H9 (cell line): ENCODE data around the gene LRSAM1. TPM values are rescaled to one million over a fixed set of nuclear protein-coding genes. Genes with fewer than 3 reads are reported as not detected.

Experiments
- DNase-seq: peaks from one replicate; pipeline ENCODE4 v3.0.0-alpha.2; 2017
- H2AFZ ChIP-seq: one replicate; pipeline ENCODE4 v1.6.1; 2013; ENCODE audit warnings: mild to moderate bottlenecking, low read length, control low read depth, moderate library complexity
- H2AK5ac ChIP-seq: 2 replicates; pipeline ENCODE4 v1.6.1; 2013; ENCODE audit warnings: low read length, control low read depth, mixed read lengths; ENCODE audit not compliant: insufficient read length
- H2BK120ac ChIP-seq: one replicate; pipeline ENCODE4 v1.6.1; 2013; ENCODE audit warnings: low read depth, mild to moderate bottlenecking, low read length, control low read depth, inconsistent platforms; ENCODE audit not compliant: poor library complexity, severe bottlenecking
- H2BK12ac ChIP-seq: 2 replicates; pipeline ENCODE4 v1.6.1; 2013; ENCODE audit warnings: low read length, control low read depth, mixed read lengths, low read depth; ENCODE audit not compliant: insufficient read length
- H2BK15ac ChIP-seq: 2 replicates; pipeline ENCODE4 v1.6.1; 2013; ENCODE audit warnings: low read depth, low read length, control low read depth
- H2BK20ac ChIP-seq: one replicate; pipeline ENCODE4 v1.6.1; 2013; ENCODE audit warnings: low read depth, mild to moderate bottlenecking, low read length, control low read depth, inconsistent platforms; ENCODE audit not compliant: poor library complexity, severe bottlenecking
- H2BK5ac ChIP-seq: 2 replicates; pipeline ENCODE4 v1.6.1; 2013; ENCODE audit warnings: low read length, control low read depth, mixed read lengths; ENCODE audit not compliant: insufficient read length
- H3K14ac ChIP-seq: 2 replicates; pipeline ENCODE4 v1.6.1; 2013; ENCODE audit warnings: low read length, control low read depth; ENCODE audit not compliant: insufficient read depth
- H3K18ac ChIP-seq: 2 replicates; pipeline ENCODE4 v1.6.1; 2013; ENCODE audit warnings: low read depth, mild to moderate bottlenecking, mixed read lengths, low read length, control low read depth; ENCODE audit not compliant: insufficient read length
- H3K23ac ChIP-seq: 2 replicates; pipeline ENCODE4 v1.6.1; 2013; ENCODE audit warnings: low read length, control low read depth, mixed read lengths, low read depth; ENCODE audit not compliant: insufficient read length
- H3K23me2 ChIP-seq: 2 replicates; pipeline ENCODE4 v1.6.1; 2013; ENCODE audit warnings: low read depth, mild to moderate bottlenecking, mixed read lengths, low read length, control low read depth; ENCODE audit not compliant: insufficient read length, poor library complexity, severe bottlenecking
- H3K27ac ChIP-seq: 2 replicates; pipeline ENCODE4 v1.5.1; 2013; ENCODE audit warnings: low read length, control low read depth, mixed read lengths, low read depth; ENCODE audit not compliant: insufficient read length
- H3K27me3 ChIP-seq: 2 replicates; pipeline ENCODE4 v1.6.1; 2013; ENCODE audit warnings: low read length, control low read depth, inconsistent platforms; ENCODE audit not compliant: insufficient read depth
- H3K4ac ChIP-seq: 2 replicates; pipeline ENCODE4 v1.6.1; 2013; ENCODE audit warnings: low read depth, mild to moderate bottlenecking, control low read depth, inconsistent platforms, low read length, moderate library complexity
- H3K4me1 ChIP-seq: 2 replicates; pipeline ENCODE4 v1.6.1; 2013; ENCODE audit warnings: low read length, control low read depth, inconsistent platforms; ENCODE audit not compliant: insufficient read depth
- H3K4me2 ChIP-seq: 2 replicates; pipeline ENCODE4 v1.6.1; 2013; ENCODE audit warnings: low read length, control low read depth, mixed read lengths; ENCODE audit not compliant: insufficient read length, insufficient read depth
- H3K56ac ChIP-seq: 2 replicates; pipeline ENCODE4 v1.6.1; 2013; ENCODE audit warnings: low read depth, mild to moderate bottlenecking, mixed read lengths, low read length, control low read depth; ENCODE audit not compliant: insufficient read length
- H3K79me1 ChIP-seq: 2 replicates; pipeline ENCODE4 v1.6.1; 2013; ENCODE audit warnings: low read depth, mild to moderate bottlenecking, moderate library complexity, low read length, control low read depth, inconsistent platforms; ENCODE audit not compliant: insufficient read depth, poor library complexity, severe bottlenecking
- H3K79me2 ChIP-seq: 2 replicates; pipeline ENCODE4 v1.6.1; 2013; ENCODE audit warnings: low read length, control low read depth, inconsistent platforms; ENCODE audit not compliant: insufficient read depth
- H3K9ac ChIP-seq: 2 replicates; pipeline ENCODE4 v1.6.1; 2013; ENCODE audit warnings: low read length, control low read depth, mixed read lengths; ENCODE audit not compliant: insufficient read length; ENCODE audit errors: extremely low read depth
- H3K9me3 ChIP-seq: one replicate; pipeline ENCODE4 v1.6.1; 2013; ENCODE audit warnings: low read depth, low read length, inconsistent platforms; ENCODE audit not compliant: control insufficient read depth
- H3T11ph ChIP-seq: one replicate; pipeline ENCODE4 v1.6.1; 2013; ENCODE audit warnings: mild to moderate bottlenecking, low read length, control low read depth, inconsistent platforms
- H4K20me1 ChIP-seq: one replicate; pipeline ENCODE4 v1.6.1; 2013; ENCODE audit not compliant: control insufficient read depth, insufficient read length, insufficient read depth
- H4K5ac ChIP-seq: 2 replicates; pipeline ENCODE4 v1.6.1; 2013; ENCODE audit warnings: low read depth, mild to moderate bottlenecking, mixed read lengths, low read length, control low read depth; ENCODE audit not compliant: insufficient read length
- H4K8ac ChIP-seq: replicated peaks from 2 replicates; pipeline ENCODE4 v1.6.1; 2013; ENCODE audit warnings: low read length, control low read depth, mixed read lengths, low read depth; ENCODE audit not compliant: insufficient read length
- H4K91ac ChIP-seq: 2 replicates; pipeline ENCODE4 v1.6.1; 2013; ENCODE audit warnings: low read depth, mild to moderate bottlenecking, moderate library complexity, mixed read lengths, low read length, control low read depth; ENCODE audit not compliant: insufficient read length
- H3K27ac Mint-ChIP-seq, 3 experiments: 2 replicates in 2 of 3; 3 replicates in 1 of 3; pipeline ENCODE4 v1.8.0; 2020 to 2021; ENCODE audit warnings: mixed read lengths in 3 of 3, mild to moderate bottlenecking in 1 of 3, moderate library complexity in 1 of 3
- H3K27me3 Mint-ChIP-seq: 2 replicates; pipeline ENCODE4 v1.8.0; 2021; ENCODE audit warnings: low read depth, mild to moderate bottlenecking, moderate library complexity, mixed read lengths
- H3K36me3 Mint-ChIP-seq, 3 experiments: 2 replicates in 2 of 3; 3 replicates in 1 of 3; pipeline ENCODE4 v1.8.0; 2020 to 2021; ENCODE audit warnings: low read depth in 3 of 3, mixed read lengths in 3 of 3; ENCODE audit not compliant: insufficient read depth in 1 of 3
- H3K4me1 Mint-ChIP-seq, 2 experiments: 2 replicates each; pipeline ENCODE4 v1.8.0; 2020; ENCODE audit warnings: mixed read lengths in 2 of 2
- H3K4me3 Mint-ChIP-seq, 2 experiments: 2 replicates in 1 of 2; 3 replicates in 1 of 2; pipeline ENCODE4 v1.8.0; 2020 to 2021; ENCODE audit warnings: mild to moderate bottlenecking in 2 of 2, mixed read lengths in 2 of 2, moderate library complexity in 1 of 2
- H3K9me3 Mint-ChIP-seq, 2 experiments: 2 replicates in 1 of 2; 3 replicates in 1 of 2; pipeline ENCODE4 v1.8.0; 2020; ENCODE audit warnings: mild to moderate bottlenecking in 2 of 2, mixed read lengths in 2 of 2, moderate library complexity in 1 of 2
- CTCF ChIP-seq: fragments of 200-600 bp; sonication (generic); conservative IDR thresholded peaks from 3 replicates; pipeline ENCODE4 v1.8.0; 2021; ENCODE audit warnings: antibody characterized with exemption, mild to moderate bottlenecking
- WGBS: extraction: QIAGEN DNeasy Blood & Tissue Kit; methylation state at CpG from one replicate; pipeline ENCODE4 v1.1.7; 2013; ENCODE audit warnings: missing lambda C conversion rate, low lambda C conversion rate, mixed read lengths; ENCODE audit not compliant: insufficient read length; ENCODE audit errors: extremely low coverage; 5-methylcytosine and 5-hydroxymethylcytosine counted together
- total RNA-seq: library from RNA; stranded (reverse); gene quantifications from 2 replicates; pipeline ENCODE4 v1.2.1, GENCODE V29; 2021

Gene LRSAM1
- total RNA-seq, 1 experiment from 2014 or later = 16.2 TPM

GRCh38 chr9:127447416-127448111 is 3.7 kb upstream of the LRSAM1 start:
- H3K36me3 Mint-ChIP-seq = peaks cover 69 to 81% (median 76%) of the 10 kb centered on the region in 3 experiments
- H3K23me2 ChIP-seq = peaks cover 18% of the 10 kb centered on the region
- H4K8ac ChIP-seq = no peak overlapping the region
- H2BK5ac ChIP-seq = no peak overlapping the region
- H2AFZ ChIP-seq = no peak overlapping the region
- H3K27ac Mint-ChIP-seq = peak overlapping the region in 2 of 3 experiments; percentile 98 to 99; a peak in 4 of 7 replicates
- H3K27me3 Mint-ChIP-seq = peaks cover 2% of the 10 kb centered on the region
- H2BK20ac ChIP-seq = no peak overlapping the region
- H3K27me3 ChIP-seq = no peaks in the 10 kb centered on the region
- no peak overlapping the region for H2BK15ac ChIP-seq
- no CpG with 5 or more reads among the region's 7 CpGs for WGBS
- no peak overlapping the region for H4K91ac ChIP-seq
- no peak overlapping the region for H4K5ac ChIP-seq
- H3K9me3 Mint-ChIP-seq = peaks cover 0 to 4% of the 10 kb centered on the region in 2 experiments; a peak in 4 of 5 replicates
- no peak for DNase-seq
- peaks cover 24 to 28% of the 10 kb centered on the region in 2 experiments for H3K4me1 Mint-ChIP-seq
- H3K9me3 ChIP-seq = no peaks in the 10 kb centered on the region
- H3K79me2 ChIP-seq = peaks cover 20% of the 10 kb centered on the region; the same call in 1 of the 2 replicates
- no peaks in the 10 kb centered on the region for H4K20me1 ChIP-seq
- H3K4me3 Mint-ChIP-seq = peak overlapping the region; percentile 96 to 99
- no peak overlapping the region for H2AK5ac ChIP-seq
- no peak overlapping the region for H3K18ac ChIP-seq
- H3K23ac ChIP-seq = no peak overlapping the region
- H2BK120ac ChIP-seq = no peak overlapping the region
- H3T11ph ChIP-seq = no peak overlapping the region
- H3K9ac ChIP-seq = no peak overlapping the region
- H3K79me1 ChIP-seq = peaks cover 1% of the 10 kb centered on the region
- peak overlapping the region; percentile 34 for H3K27ac ChIP-seq
- no peak overlapping the region for H3K56ac ChIP-seq
- H2BK12ac ChIP-seq = no peak overlapping the region
- H3K4ac ChIP-seq = no peak overlapping the region
- 0 out of 3 replicates have a peak, but pooled peaks have one; percentile 14 for TF ChIP-seq CTCF
- H3K4me2 ChIP-seq = peak overlapping the region; percentile 93
- H3K14ac ChIP-seq = no peak overlapping the region
- peaks cover 3% of the 10 kb centered on the region for H3K4me1 ChIP-seq
